Natural killer cell treated with Interleukin-12 subunit alpha and Interleukin-12 subunit beta and Interleukin-15 and Interleukin-18, amount 100 ng/mL, for 72 hours (primary cell): ENCODE results near the gene GLRA3. TPM values are rescaled to one million over a fixed set of nuclear protein-coding genes. Genes with fewer than 3 reads are reported as not detected.

Experiments used
- ATAC-seq, 2 donors: fragments of 150-1000 bp; cut with Tn5 transposase in 1 of 2; sonication (Bioruptor Pico), chemical (Tn5 transposase) in 1 of 2; 2 replicates each; pipeline ENCODE4 v1.10.0; 2021
- DNase-seq: peaks from one replicate; pipeline ENCODE4 v3.0.0; 2022; ENCODE audit warnings: low spot score
- H3K27ac Mint-ChIP-seq, 2 donors: 1 replicate in 1 of 2; 2 replicates in 1 of 2; pipeline ENCODE4 v1.8.0; 2022; ENCODE audit warnings: mixed read lengths in 2 of 2, mild to moderate bottlenecking in 1 of 2, moderate library complexity in 1 of 2
- H3K27me3 Mint-ChIP-seq, 2 donors: 1 replicate in 1 of 2; 2 replicates in 1 of 2; pipeline ENCODE4 v1.8.0; 2022; ENCODE audit warnings: mixed read lengths in 2 of 2
- H3K36me3 Mint-ChIP-seq: one replicate; pipeline ENCODE4 v1.8.0; 2022; ENCODE audit warnings: mixed read lengths
- H3K4me1 Mint-ChIP-seq, 2 donors: 1 replicate in 1 of 2; 2 replicates in 1 of 2; pipeline ENCODE4 v1.8.0; 2022; ENCODE audit warnings: low read depth in 2 of 2, mixed read lengths in 2 of 2, mild to moderate bottlenecking in 1 of 2
- H3K4me3 Mint-ChIP-seq: one replicate; pipeline ENCODE4 v1.8.0; 2022; ENCODE audit warnings: mixed read lengths
- H3K9me3 Mint-ChIP-seq: 2 replicates; pipeline ENCODE4 v1.8.0; 2022; ENCODE audit warnings: mixed read lengths
- total RNA-seq, 2 donors: library from RNA; stranded (reverse); gene quantifications; one replicate each; pipeline ENCODE4 v1.2.3, GENCODE V29; 2022

GLRA3 gene
- total RNA-seq, 2 donors from 2014 or later, result not detected

DNA sequence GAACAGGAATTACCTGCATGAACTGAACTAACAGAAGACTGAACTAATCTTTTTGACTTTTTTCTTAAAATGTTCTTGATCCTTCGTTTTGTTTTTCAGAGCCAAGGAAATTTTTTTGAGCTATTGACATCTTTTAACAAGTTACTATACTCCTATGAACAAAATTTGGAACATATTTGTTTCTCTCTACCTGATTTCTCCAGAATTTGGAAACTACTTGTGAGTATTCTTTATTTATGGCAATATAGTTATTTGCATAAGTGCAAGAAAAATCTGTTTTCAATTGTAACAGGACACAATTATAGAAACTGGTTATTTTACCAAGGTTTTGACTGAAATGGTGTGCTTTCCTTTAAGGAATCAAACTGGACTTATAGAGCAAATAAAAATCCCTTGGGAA is 217.3 kb downstream of the GLRA3 start:
- H3K27ac Mint-ChIP-seq, result no peak overlapping the region
- no peaks in the 10 kb centered on the region for H3K36me3 Mint-ChIP-seq
- no peaks in the 10 kb centered on the region for H3K27me3 Mint-ChIP-seq
- peaks cover 3% of the 10 kb centered on the region for H3K9me3 Mint-ChIP-seq
- no peak for ATAC-seq
- peaks cover 0 to 4% of the 10 kb centered on the region in 2 donors for H3K4me1 Mint-ChIP-seq
- no peak for DNase-seq
- no peak overlapping the region for H3K4me3 Mint-ChIP-seq

DNA sequence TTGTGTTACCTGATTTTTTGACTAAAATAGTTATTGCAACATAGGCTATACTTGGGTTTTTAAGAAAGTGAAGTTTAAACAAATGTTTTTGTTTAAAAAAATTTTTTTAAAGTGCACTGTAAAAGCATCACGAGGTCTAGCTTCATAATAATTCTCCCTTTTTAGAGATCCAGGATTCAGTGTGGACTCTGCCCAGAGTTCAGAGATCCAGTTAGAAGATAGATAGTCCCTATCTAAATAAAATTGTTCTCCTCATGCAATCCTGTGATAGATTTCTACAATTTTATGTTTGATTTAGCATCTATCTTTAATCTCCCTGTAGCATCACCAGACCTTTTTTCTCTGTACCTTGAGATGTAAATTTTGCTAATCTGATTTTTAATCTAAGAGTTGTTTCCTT is 221.3 kb downstream of the GLRA3 start:
- Mint-ChIP-seq H3K4me1 (no peaks in the 10 kb centered on the region), H3K27me3 (no peaks in the 10 kb centered on the region), H3K27ac (no peak overlapping the region), H3K9me3 (peaks cover under 1% of the 10 kb centered on the region), H3K36me3 (no peaks in the 10 kb centered on the region), H3K4me3 (no peak overlapping the region)
- DNase-seq (no peak), ATAC-seq (no peak)

DNA sequence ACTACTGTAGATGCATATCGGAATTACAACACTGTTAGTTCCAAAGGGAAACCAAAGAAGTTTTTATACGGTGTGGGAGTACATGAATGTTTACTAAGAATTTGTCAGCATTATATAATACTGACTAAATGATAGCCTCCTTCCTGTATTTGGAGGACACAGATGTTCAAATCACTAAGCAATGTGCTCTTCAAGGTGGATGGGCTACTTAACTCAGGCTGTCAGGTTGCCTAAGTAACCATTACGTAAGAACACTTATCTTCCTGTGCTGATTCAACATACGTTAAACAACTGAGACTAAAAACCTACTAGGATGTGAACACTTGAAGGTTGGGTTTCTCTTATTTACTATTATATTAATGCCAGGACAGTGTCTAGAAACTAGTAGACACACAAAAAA is 224.8 kb downstream of the GLRA3 start:
- Mint-ChIP-seq H3K36me3 (no peaks in the 10 kb centered on the region), H3K27me3 (no peaks in the 10 kb centered on the region), H3K4me3 (no peak overlapping the region), H3K9me3 (no peaks in the 10 kb centered on the region), H3K27ac (no peak overlapping the region), H3K4me1 (no peaks in the 10 kb centered on the region)
- ATAC-seq, result no peak
- DNase-seq, result no peak

GRCh38 chr4:174600391-174600790 is 228.7 kb downstream of the GLRA3 start:
- no peaks in the 10 kb centered on the region for H3K36me3 Mint-ChIP-seq

DNA sequence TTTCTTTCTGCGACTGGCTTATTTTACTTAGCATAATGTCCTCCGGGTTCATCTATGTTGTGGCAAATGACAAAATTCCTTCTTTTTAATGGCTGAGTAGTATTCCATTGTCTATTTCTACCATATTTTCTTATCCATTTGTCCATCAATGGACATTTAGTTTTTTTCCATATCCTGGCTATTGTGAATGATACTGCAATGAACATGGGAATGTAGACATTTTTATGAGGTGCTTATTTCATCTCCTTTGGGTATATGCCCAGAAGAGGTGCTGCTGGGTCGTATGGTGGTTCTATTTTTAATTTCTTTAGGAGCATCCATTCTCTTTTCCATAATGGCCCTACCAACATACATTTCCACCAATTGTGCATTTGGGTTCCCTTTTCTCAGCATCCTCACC is 230.2 kb downstream of the GLRA3 start:
- Mint-ChIP-seq H3K4me3 (no peak overlapping the region), H3K27ac (no peak overlapping the region), H3K9me3 (no peaks in the 10 kb centered on the region), H3K36me3 (no peaks in the 10 kb centered on the region), H3K27me3 (no peaks in the 10 kb centered on the region), H3K4me1 (no peaks in the 10 kb centered on the region)
- ATAC-seq (no peak), DNase-seq (no peak)

More at GRCh38 chr4:174600391-174600790, 228.7 kb downstream of the GLRA3 start:
- Mint-ChIP-seq H3K27ac (no peak overlapping the region), H3K4me1 (no peaks in the 10 kb centered on the region), H3K4me3 (no peak overlapping the region), H3K9me3 (no peaks in the 10 kb centered on the region), H3K27me3 (no peaks in the 10 kb centered on the region)
- ATAC-seq (no peak), DNase-seq (no peak)

DNA sequence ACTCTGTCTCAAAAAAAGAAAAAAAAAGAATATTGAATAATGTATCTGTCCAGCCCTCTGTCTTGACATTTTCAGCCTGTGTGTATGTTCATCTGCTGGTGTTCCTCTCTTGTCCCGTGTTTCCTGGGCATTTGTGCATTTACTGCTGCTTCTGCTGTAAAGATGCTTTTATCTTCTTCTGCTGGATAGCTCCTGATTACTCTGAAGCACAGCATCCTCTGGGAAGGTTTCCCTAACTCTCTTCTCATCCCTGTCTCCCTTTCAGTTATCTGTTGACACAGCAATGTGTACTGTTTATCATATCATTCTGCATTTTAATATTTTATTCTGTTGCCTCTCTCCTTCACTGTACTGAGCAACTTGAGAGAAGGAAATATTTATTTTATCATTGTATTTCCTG is 232.5 kb downstream of the GLRA3 start:
- no peak overlapping the region for H3K27ac Mint-ChIP-seq
- no peak overlapping the region for H3K4me3 Mint-ChIP-seq
- DNase-seq (no peak), ATAC-seq (no peak)
- H3K36me3 Mint-ChIP-seq, result peaks cover 4% of the 10 kb centered on the region
- H3K4me1 Mint-ChIP-seq, result peaks cover 6 to 9% of the 10 kb centered on the region in 2 donors
- H3K9me3 Mint-ChIP-seq, result no peaks in the 10 kb centered on the region
- H3K27me3 Mint-ChIP-seq, result no peaks in the 10 kb centered on the region

- Mint-ChIP-seq H3K4me1 (peaks cover 13 to 16% of the 10 kb centered on the region in 2 donors), H3K9me3 (no peaks in the 10 kb centered on the region), H3K27me3 (no peaks in the 10 kb centered on the region), H3K27ac (no peak overlapping the region), H3K4me3 (no peak overlapping the region), H3K36me3 (peaks cover 4% of the 10 kb centered on the region)
- DNase-seq (no peak), ATAC-seq (no peak)
Measured at GRCh38 chr4:174595141-174595929, 233.7 kb downstream of the GLRA3 start.

- H3K4me1 Mint-ChIP-seq, result peaks cover 13 to 16% of the 10 kb centered on the region in 2 donors
- DNase-seq (no peak), ATAC-seq (no peak)
- no peaks in the 10 kb centered on the region for H3K27me3 Mint-ChIP-seq
- H3K27ac Mint-ChIP-seq, result no peak overlapping the region
- H3K9me3 Mint-ChIP-seq, result no peaks in the 10 kb centered on the region
- peaks cover 4% of the 10 kb centered on the region for H3K36me3 Mint-ChIP-seq
- no peak overlapping the region for H3K4me3 Mint-ChIP-seq
Measured at GRCh38 chr4:174593701-174594100, 235.3 kb downstream of the GLRA3 start.

GRCh38 chr4:174592985-174593335 is 236.1 kb downstream of the GLRA3 start:
- DNase-seq (no peak), ATAC-seq (no peak)
- H3K27ac Mint-ChIP-seq, result no peak overlapping the region
- H3K9me3 Mint-ChIP-seq, result no peaks in the 10 kb centered on the region
- H3K4me1 Mint-ChIP-seq, result peaks cover 13 to 16% of the 10 kb centered on the region in 2 donors
- H3K27me3 Mint-ChIP-seq, result no peaks in the 10 kb centered on the region
- H3K36me3 Mint-ChIP-seq, result peaks cover 4% of the 10 kb centered on the region
- no peak overlapping the region for H3K4me3 Mint-ChIP-seq

DNA sequence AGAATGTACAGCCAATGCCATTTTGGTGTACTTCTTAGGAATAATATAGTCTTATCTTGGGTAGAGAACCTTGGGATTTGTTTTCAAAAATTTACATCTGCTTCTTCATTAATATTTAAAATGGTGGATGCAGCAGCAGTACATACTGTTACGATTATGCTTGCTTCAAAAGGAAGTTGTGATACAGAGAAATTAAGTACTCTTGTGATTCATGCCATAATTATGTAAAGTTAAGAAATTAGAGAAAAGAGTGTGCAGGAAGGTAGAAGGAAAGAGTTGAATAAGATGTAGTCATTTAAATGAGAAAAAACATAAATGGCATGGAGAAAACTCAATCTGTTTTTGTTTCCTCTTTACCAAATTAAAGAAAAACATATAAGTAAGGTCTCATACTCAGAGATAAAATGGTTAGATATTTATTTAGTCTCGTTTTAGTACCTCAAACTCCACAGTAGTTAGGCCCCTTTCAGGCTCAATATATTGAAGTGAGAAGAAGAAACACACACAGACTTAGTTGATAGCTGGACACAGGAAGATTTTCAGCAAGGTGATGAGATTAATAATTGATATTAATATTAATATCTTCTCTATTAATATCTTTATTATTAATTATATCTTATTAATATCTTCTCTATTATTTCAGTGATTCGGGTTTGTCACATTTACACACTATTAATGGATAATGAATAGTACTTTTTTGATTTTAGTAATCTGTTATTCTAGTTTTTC is 236.6 kb downstream of the GLRA3 start:
- H3K27ac Mint-ChIP-seq, result peak overlapping the region in 1 of 2 donors; percentile 45
- DNase-seq (no peak), ATAC-seq (no peak)
- H3K4me3 Mint-ChIP-seq, result peak overlapping the region; percentile 58
- H3K27me3 Mint-ChIP-seq, result no peaks in the 10 kb centered on the region
- H3K36me3 Mint-ChIP-seq, result peaks cover 4% of the 10 kb centered on the region
- H3K4me1 Mint-ChIP-seq, result peaks cover 13 to 16% of the 10 kb centered on the region in 2 donors
- H3K9me3 Mint-ChIP-seq, result no peaks in the 10 kb centered on the region

- Mint-ChIP-seq H3K4me3 (peak overlapping the region; percentile 58), H3K4me1 (peaks cover 13 to 16% of the 10 kb centered on the region in 2 donors), H3K27me3 (no peaks in the 10 kb centered on the region), H3K9me3 (no peaks in the 10 kb centered on the region), H3K27ac (peak overlapping the region; percentile 27 to 56), H3K36me3 (peaks cover 4% of the 10 kb centered on the region)
- DNase-seq (no peak), ATAC-seq (peak; percentile 62 to 84)
Measured at GRCh38 chr4:174591243-174592021, 237.6 kb downstream of the GLRA3 start.

GRCh38 chr4:174590336-174590735 is 238.7 kb downstream of the GLRA3 start:
- peaks cover 4% of the 10 kb centered on the region for H3K36me3 Mint-ChIP-seq
- H3K4me1 Mint-ChIP-seq, result peaks cover 13 to 16% of the 10 kb centered on the region in 2 donors
- no peak overlapping the region for H3K4me3 Mint-ChIP-seq
- no peak for ATAC-seq
- H3K27ac Mint-ChIP-seq, result no peak overlapping the region
- no peak for DNase-seq
- H3K9me3 Mint-ChIP-seq, result no peaks in the 10 kb centered on the region
- H3K27me3 Mint-ChIP-seq, result no peaks in the 10 kb centered on the region
